Loucy (cell line): ENCODE results near the gene RIOK3.

Experiments used
- H2AFZ ChIP-seq: fragments of 200-600 bp; sonication (generic); 2 replicates; pipeline ENCODE4 v1.6.0; 2016; ENCODE audit warnings: antibody characterized with exemption, mild to moderate bottlenecking, low read length, moderate library complexity
- H3F3A ChIP-seq: fragments of 200-600 bp; 2 replicates; pipeline ENCODE4 v1.6.0; 2016; ENCODE audit warnings: antibody characterized with exemption, low read depth, mild to moderate bottlenecking
- H3K27me3 ChIP-seq: fragments of 200-600 bp; sonication (generic); 2 replicates; pipeline ENCODE4 v1.6.1; 2014; ENCODE audit warnings: low read length, mild to moderate bottlenecking; ENCODE audit not compliant: insufficient read depth, poor library complexity, severe bottlenecking
- H3K36me3 ChIP-seq: fragments of 200-600 bp; sonication (generic); 2 replicates; pipeline ENCODE4 v1.6.1; 2016; ENCODE audit warnings: low read length; ENCODE audit not compliant: insufficient read depth
- H3K4me1 ChIP-seq: fragments of 200-600 bp; sonication (generic); 2 replicates; pipeline ENCODE4 v1.5.1; 2014; ENCODE audit warnings: low read length, mild to moderate bottlenecking; ENCODE audit not compliant: insufficient read depth, poor library complexity, severe bottlenecking
- H3K4me2 ChIP-seq: fragments of 200-600 bp; sonication (generic); 2 replicates; pipeline ENCODE4 v1.6.0; 2014; ENCODE audit warnings: antibody characterized with exemption, low read length, low read depth, mild to moderate bottlenecking; ENCODE audit not compliant: poor library complexity, severe bottlenecking
- H3K4me3 ChIP-seq: fragments of 200-600 bp; sonication (generic); 2 replicates; pipeline ENCODE4 v1.5.1; 2014; ENCODE audit warnings: low read length, mild to moderate bottlenecking, mixed read lengths; ENCODE audit not compliant: poor library complexity, severe bottlenecking
- H3K79me2 ChIP-seq: fragments of 200-600 bp; sonication (generic); 2 replicates; pipeline ENCODE4 v1.6.1; 2014; ENCODE audit warnings: low read length; ENCODE audit not compliant: insufficient read depth
- H3K9ac ChIP-seq: fragments of 200-600 bp; sonication (generic); 2 replicates; pipeline ENCODE4 v1.6.0; 2014; ENCODE audit warnings: mild to moderate bottlenecking, low read depth, low read length, moderate library complexity; ENCODE audit not compliant: poor library complexity, severe bottlenecking
- H3K9me2 ChIP-seq: fragments of 200-600 bp; sonication (generic); replicated peaks from 2 replicates; pipeline ENCODE4 v1.6.1; 2016; ENCODE audit warnings: low read depth, low read length, mixed read lengths
- H3K9me3 ChIP-seq: fragments of 200-600 bp; sonication (generic); 2 replicates; pipeline ENCODE4 v1.6.1; 2014; ENCODE audit warnings: mild to moderate bottlenecking, antibody characterized with exemption, low read length, low read depth; ENCODE audit not compliant: insufficient read depth
- H4K20me1 ChIP-seq: fragments of 200-600 bp; sonication (generic); 2 replicates; pipeline ENCODE4 v1.6.0; 2014; ENCODE audit warnings: antibody characterized with exemption, low read length, mild to moderate bottlenecking; ENCODE audit not compliant: insufficient read depth, poor library complexity, severe bottlenecking
- EZH2phosphoT487 ChIP-seq: fragments of 200-600 bp; IDR thresholded peaks from 2 replicates; pipeline ENCODE4 v1.6.1; 2018; ENCODE audit warnings: antibody characterized with exemption, mild to moderate bottlenecking, moderate library complexity, borderline replicate concordance
- TF ChIP-seq, protein P1 (sequence below): fragments of 200-600 bp; sonication (generic); conservative IDR thresholded peaks from 2 replicates; pipeline ENCODE4 v1.5.1; 2014; ENCODE audit warnings: mild to moderate bottlenecking, antibody characterized with exemption, low read length

Gene RIOK3

DNA sequence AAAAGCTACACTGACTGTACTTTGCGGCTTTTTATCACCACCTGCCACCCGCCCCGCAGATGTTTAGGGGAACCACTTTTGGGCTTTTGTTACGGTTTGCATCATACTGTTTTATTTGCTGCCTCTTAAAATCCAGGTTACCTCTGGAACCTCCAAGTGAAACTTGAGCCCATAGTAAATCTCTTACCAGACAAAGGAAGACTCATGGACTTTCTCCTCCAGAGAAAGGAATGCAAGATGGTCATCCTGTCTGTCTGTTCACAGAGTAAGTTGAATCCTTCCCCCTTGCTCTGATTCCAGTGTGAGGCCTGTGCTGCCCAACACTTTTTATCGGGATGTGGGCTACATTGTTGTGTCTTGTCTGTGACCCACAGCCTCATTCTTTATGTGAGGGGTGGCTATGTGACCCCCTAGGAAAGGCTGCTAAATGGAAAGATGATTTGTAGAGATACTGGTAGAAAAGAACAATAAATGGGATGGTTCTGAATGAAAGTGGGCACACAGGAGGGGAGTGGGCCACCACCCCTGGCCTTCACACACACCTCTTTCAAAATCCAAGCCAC, 73.5 kb downstream of the RIOK3 start:
- Histone ChIP-seq H3K27me3 (no peaks in the 10 kb centered on the region), H3K36me3 (peaks cover 87% of the 10 kb centered on the region), H3K9me2 (no peaks in the 10 kb centered on the region), H3K4me1 (no peaks in the 10 kb centered on the region), H3K79me2 (no peaks in the 10 kb centered on the region), H3K4me2 (no peak overlapping the region), H3K4me3 (no peak overlapping the region), H2AFZ (no peak overlapping the region), H3F3A (no peaks in the 10 kb centered on the region), H3K9ac (no peak overlapping the region), H3K9me3 (no peaks in the 10 kb centered on the region), H4K20me1 (no peaks in the 10 kb centered on the region)
- TF ChIP-seq, protein P1, sequence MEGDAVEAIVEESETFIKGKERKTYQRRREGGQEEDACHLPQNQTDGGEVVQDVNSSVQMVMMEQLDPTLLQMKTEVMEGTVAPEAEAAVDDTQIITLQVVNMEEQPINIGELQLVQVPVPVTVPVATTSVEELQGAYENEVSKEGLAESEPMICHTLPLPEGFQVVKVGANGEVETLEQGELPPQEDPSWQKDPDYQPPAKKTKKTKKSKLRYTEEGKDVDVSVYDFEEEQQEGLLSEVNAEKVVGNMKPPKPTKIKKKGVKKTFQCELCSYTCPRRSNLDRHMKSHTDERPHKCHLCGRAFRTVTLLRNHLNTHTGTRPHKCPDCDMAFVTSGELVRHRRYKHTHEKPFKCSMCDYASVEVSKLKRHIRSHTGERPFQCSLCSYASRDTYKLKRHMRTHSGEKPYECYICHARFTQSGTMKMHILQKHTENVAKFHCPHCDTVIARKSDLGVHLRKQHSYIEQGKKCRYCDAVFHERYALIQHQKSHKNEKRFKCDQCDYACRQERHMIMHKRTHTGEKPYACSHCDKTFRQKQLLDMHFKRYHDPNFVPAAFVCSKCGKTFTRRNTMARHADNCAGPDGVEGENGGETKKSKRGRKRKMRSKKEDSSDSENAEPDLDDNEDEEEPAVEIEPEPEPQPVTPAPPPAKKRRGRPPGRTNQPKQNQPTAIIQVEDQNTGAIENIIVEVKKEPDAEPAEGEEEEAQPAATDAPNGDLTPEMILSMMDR = no peak
- TF ChIP-seq EZH2phosphoT487 = no peak

DNA sequence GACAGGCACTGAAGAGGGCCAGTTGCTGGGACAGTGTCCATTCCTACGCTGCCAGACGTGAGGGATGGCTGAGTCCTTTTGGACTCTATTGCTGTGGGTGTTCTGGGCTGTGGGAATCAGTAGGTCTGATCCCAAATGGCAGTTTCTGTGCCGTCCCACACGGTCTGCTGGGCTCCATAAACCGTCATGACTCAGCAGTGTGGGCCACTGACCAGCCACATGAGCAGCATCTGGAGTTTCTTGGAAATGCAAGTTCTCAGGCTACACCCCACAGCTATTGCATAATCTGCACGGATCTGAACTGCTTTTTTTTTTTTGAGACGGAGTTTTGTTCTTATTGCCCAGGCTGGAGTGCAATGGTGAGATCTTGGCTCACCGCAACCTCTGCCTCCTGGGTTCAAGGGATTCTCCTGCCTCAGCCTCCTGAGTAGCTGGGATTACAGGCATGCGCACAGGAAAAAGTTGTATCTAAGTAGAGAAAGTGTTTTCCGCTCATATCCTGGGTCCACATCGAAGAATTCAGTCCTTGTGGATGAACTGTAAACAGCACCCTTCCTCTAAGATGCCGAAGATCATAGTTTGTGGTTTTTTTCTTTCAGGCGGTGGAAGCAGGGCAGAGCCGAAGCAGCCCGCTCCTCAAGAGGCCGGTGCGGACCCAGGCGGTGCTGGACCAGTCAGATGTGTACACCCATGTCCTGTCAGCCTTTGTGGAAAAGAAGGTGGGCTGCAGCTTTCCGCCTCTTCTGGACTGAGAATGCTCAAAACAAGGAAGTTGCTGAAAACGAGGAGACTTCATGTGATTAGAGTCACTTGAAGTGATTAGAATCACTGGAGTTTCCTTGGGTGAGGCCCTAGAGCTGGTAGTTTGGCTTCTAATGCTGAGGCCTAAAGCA, 75.7 kb downstream of the RIOK3 start:
- Histone ChIP-seq H2AFZ (no peak overlapping the region), H3K79me2 (no peaks in the 10 kb centered on the region), H3K4me3 (no peak overlapping the region), H3K9ac (no peak overlapping the region), H3K27me3 (no peaks in the 10 kb centered on the region), H3F3A (no peaks in the 10 kb centered on the region), H3K9me2 (no peaks in the 10 kb centered on the region), H3K36me3 (peaks cover 89% of the 10 kb centered on the region), H3K4me2 (no peak overlapping the region), H3K9me3 (no peaks in the 10 kb centered on the region), H4K20me1 (no peaks in the 10 kb centered on the region), H3K4me1 (no peaks in the 10 kb centered on the region)
- no peak for TF ChIP-seq EZH2phosphoT487
- TF ChIP-seq, protein P1 = no peak

DNA sequence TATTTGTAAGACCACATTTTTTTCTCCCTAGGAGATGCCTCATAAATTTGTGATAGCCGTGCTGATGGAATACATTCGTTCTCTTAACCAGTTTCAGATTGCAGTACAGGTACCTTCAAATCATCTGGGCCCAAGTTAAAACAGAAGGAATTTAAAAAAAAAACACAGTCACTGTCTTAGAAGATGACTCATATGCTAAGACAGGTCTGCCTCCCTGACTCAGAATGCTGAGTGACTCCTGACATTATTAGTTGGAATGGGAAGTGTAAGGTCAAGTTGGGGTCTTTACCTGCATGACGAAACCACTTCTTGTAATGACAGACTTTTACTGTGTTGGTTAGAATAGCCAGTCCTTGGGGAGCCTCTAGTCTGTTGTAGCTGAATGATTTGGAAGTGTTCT, 76.5 kb downstream of the RIOK3 start:
- no peak overlapping the region for H3K4me3 ChIP-seq
- no peaks in the 10 kb centered on the region for H3K9me2 ChIP-seq
- no peaks in the 10 kb centered on the region for H3F3A ChIP-seq
- no peaks in the 10 kb centered on the region for H4K20me1 ChIP-seq
- TF ChIP-seq EZH2phosphoT487 = no peak
- TF ChIP-seq, protein P1 = no peak
- H3K36me3 ChIP-seq = peaks cover 89% of the 10 kb centered on the region
- no peaks in the 10 kb centered on the region for H3K27me3 ChIP-seq
- H3K79me2 ChIP-seq = no peaks in the 10 kb centered on the region
- no peaks in the 10 kb centered on the region for H3K4me1 ChIP-seq
- H3K9ac ChIP-seq = no peak overlapping the region
- H2AFZ ChIP-seq = no peak overlapping the region
- no peaks in the 10 kb centered on the region for H3K9me3 ChIP-seq
- H3K4me2 ChIP-seq = no peak overlapping the region
